A673 (cell line): ENCODE data around the gene PFKM. TPM values are rescaled to one million over a fixed set of nuclear protein-coding genes. Genes with fewer than 3 reads are reported as not detected.

Experiments used
- BruUV-seq: library from RNA; stranded (reverse); fragments of 400-500 nt; replicated peaks from 2 replicates; lab custom pipeline; 2021; lab: Mats Ljungman, UMichigan
- CTCF ChIA-PET: fragments of 300-600 bp; sonication (Branson Sonifier 250); formaldehyde crosslinking; loops from one replicate; lab custom pipeline; 2022; ENCODE audit warnings: antibody characterized with exemption; lab: Charles Lee
- POLR2A ChIA-PET: fragments of 300-600 bp; sonication (Branson Sonifier 250); formaldehyde crosslinking; loops from one replicate; lab custom pipeline; 2022; ENCODE audit warnings: antibody characterized with exemption; ENCODE audit not compliant: low non-redundant PET; lab: Charles Lee
- DNase-seq: peaks from one replicate; pipeline ENCODE4 v3.0.0-alpha.2; 2015; ENCODE audit warnings: low spot score
- H3K27ac ChIP-seq: fragments of 200-600 bp; sonication (generic); 2 replicates; pipeline ENCODE4 v1.5.1; 2016; ENCODE audit warnings: mixed run types, low read depth, mild to moderate bottlenecking, mixed read lengths, antibody characterized with exemption, low read length; ENCODE audit not compliant: poor library complexity, severe bottlenecking
- H3K27me3 ChIP-seq: fragments of 200-600 bp; sonication (generic); replicated peaks from 2 replicates; pipeline ENCODE4 v1.6.1; 2017; ENCODE audit warnings: mixed run types, low read depth, mild to moderate bottlenecking, mixed read lengths, antibody characterized with exemption, low read length; ENCODE audit not compliant: insufficient read depth, poor library complexity
- H3K36me3 ChIP-seq: fragments of 200-600 bp; sonication (generic); 2 replicates; pipeline ENCODE4 v1.6.1; 2016; ENCODE audit warnings: mixed run types, mild to moderate bottlenecking, mixed read lengths, antibody characterized with exemption, low read length; ENCODE audit not compliant: insufficient read depth, poor library complexity, severe bottlenecking
- H3K4me1 ChIP-seq: fragments of 200-600 bp; sonication (generic); 2 replicates; pipeline ENCODE4 v1.6.1; 2017; ENCODE audit warnings: mixed run types, mild to moderate bottlenecking, mixed read lengths, antibody characterized with exemption, low read length; ENCODE audit not compliant: insufficient read depth, poor library complexity, severe bottlenecking
- H3K4me3 ChIP-seq: fragments of 200-600 bp; sonication (generic); 2 replicates; pipeline ENCODE4 v1.5.1; 2016; ENCODE audit warnings: low read depth, mixed run types, mild to moderate bottlenecking, mixed read lengths, low read length; ENCODE audit not compliant: poor library complexity, severe bottlenecking
- H3K9me3 ChIP-seq: fragments of 200-600 bp; sonication (generic); 2 replicates; pipeline ENCODE4 v1.6.1; 2016; ENCODE audit warnings: mixed run types, low read depth, mild to moderate bottlenecking, mixed read lengths, antibody characterized with exemption, low read length; ENCODE audit not compliant: poor library complexity, severe bottlenecking
- CTCF ChIP-seq: fragments of 300-800, 200-600 bp; sonication (generic); conservative IDR thresholded peaks from 2 replicates; pipeline ENCODE4 v1.5.1; 2017; ENCODE audit warnings: low read depth, mild to moderate bottlenecking, antibody characterized with exemption, low read length, moderate library complexity, mixed read lengths
- EZH2 ChIP-seq: fragments of 200-600 bp; sonication (generic); IDR thresholded peaks from 2 replicates; pipeline ENCODE4 v1.6.1; 2017; ENCODE audit warnings: borderline replicate concordance, low read depth, mild to moderate bottlenecking, mixed read lengths, antibody characterized with exemption, low read length; ENCODE audit not compliant: poor library complexity, severe bottlenecking
- intact Hi-C: fragments of 100-400 bp; cut with micrococcal nuclease; formaldehyde crosslinking; loops from one replicate; pipeline ENCODE4 v1.10.0; 2022; ENCODE audit not compliant: unreplicated experiment
- total RNA-seq: library from RNA; stranded (reverse); gene quantifications from 2 replicates; pipeline ENCODE4 v1.2.3, GENCODE V29; 2021

PFKM gene
- total RNA-seq, 1 experiment from 2014 or later: 114 TPM

- H3K4me3 ChIP-seq: no peak overlapping the region
- H3K4me1 ChIP-seq: peaks cover 26% of the 10 kb centered on the region
- H3K36me3 ChIP-seq: no peaks in the 10 kb centered on the region
- H3K9me3 ChIP-seq: no peaks in the 10 kb centered on the region
- CTCF ChIA-PET: no interaction called here
- H3K27me3 ChIP-seq: peaks cover 12% of the 10 kb centered on the region
- no TSS peak for BruUV-seq
- POLR2A ChIA-PET: interaction anchor here (0.6 kb wide), 2 partner anchors 22 to 285 kb away, joined by 3 to 12 read pairs; partner anchors contain the start of gene ASB8
- H3K27ac ChIP-seq: no peak overlapping the region
- intact Hi-C loops: no loop called here
- no peak for TF ChIP-seq CTCF
- TF ChIP-seq EZH2: no peak
- no peak for DNase-seq
Measured at GRCh38 chr12:48179466-48179865, 60.3 kb downstream of the PFKM start.

DNA sequence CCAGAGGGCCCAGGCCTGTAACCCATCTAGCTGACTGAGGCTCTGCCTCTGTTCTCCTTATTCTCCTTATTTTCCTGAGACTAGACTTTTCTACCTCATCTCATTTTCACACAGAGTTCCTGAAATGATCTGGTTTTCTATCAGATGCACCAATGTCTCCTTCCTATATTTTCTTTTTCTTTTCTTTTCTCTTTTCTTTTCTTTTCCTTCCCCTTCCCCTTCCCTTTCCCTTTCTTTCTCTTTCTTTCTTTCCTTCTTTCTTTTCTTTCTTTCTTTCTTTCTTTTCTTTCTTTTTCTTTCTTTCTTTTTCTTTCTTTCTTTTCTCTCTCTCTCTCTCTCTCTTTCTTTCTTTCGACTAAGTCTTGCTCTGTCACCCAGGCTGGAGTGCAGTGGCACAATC is 61.3 kb downstream of the PFKM start:
- ChIA-PET CTCF (no interaction called here), POLR2A (no interaction called here)
- no TSS peak for BruUV-seq
- Histone ChIP-seq H3K4me3 (no peak overlapping the region), H3K27ac (no peak overlapping the region), H3K4me1 (peaks cover 34% of the 10 kb centered on the region), H3K27me3 (peaks cover 15% of the 10 kb centered on the region), H3K9me3 (no peaks in the 10 kb centered on the region), H3K36me3 (no peaks in the 10 kb centered on the region)
- no peak for DNase-seq
- intact Hi-C loops: loop anchor here (10.0 kb wide), 4 partner anchors 176 to 434 kb away; partner anchors contain the start of genes COL2A1 and TMEM106C
- TF ChIP-seq EZH2: no peak
- no peak for TF ChIP-seq CTCF

GRCh38 chr12:48180857-48181495 is 61.8 kb downstream of the PFKM start:
- BruUV-seq: no TSS peak
- TF ChIP-seq CTCF: no peak
- TF ChIP-seq EZH2: no peak
- POLR2A ChIA-PET: no interaction called here
- H3K27me3 ChIP-seq: peaks cover 15% of the 10 kb centered on the region
- no peaks in the 10 kb centered on the region for H3K36me3 ChIP-seq
- CTCF ChIA-PET: no interaction called here
- no peak overlapping the region for H3K27ac ChIP-seq
- H3K4me1 ChIP-seq: peaks cover 32% of the 10 kb centered on the region
- intact Hi-C loops: loop anchor here (10.0 kb wide), 4 partner anchors 176 to 434 kb away; partner anchors contain the start of genes COL2A1 and TMEM106C
- H3K9me3 ChIP-seq: no peaks in the 10 kb centered on the region
- no peak for DNase-seq
- H3K4me3 ChIP-seq: no peak overlapping the region
